Pons (tissue), 1 donor: ENCODE results near the gene ZNF276.
"Not testable (repeated sequence)": the region's sequence is repeated elsewhere in the genome, so short reads cannot be mapped to it uniquely, and the experiment has no call there.

Source experiments
- DNase-seq: peaks from one replicate; pipeline ENCODE4 v3.0.0-alpha.2; 2016; ENCODE audit warnings: low spot score

ZNF276 gene, protein sequence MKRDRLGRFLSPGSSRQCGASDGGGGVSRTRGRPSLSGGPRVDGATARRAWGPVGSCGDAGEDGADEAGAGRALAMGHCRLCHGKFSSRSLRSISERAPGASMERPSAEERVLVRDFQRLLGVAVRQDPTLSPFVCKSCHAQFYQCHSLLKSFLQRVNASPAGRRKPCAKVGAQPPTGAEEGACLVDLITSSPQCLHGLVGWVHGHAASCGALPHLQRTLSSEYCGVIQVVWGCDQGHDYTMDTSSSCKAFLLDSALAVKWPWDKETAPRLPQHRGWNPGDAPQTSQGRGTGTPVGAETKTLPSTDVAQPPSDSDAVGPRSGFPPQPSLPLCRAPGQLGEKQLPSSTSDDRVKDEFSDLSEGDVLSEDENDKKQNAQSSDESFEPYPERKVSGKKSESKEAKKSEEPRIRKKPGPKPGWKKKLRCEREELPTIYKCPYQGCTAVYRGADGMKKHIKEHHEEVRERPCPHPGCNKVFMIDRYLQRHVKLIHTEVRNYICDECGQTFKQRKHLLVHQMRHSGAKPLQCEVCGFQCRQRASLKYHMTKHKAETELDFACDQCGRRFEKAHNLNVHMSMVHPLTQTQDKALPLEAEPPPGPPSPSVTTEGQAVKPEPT

DNA sequence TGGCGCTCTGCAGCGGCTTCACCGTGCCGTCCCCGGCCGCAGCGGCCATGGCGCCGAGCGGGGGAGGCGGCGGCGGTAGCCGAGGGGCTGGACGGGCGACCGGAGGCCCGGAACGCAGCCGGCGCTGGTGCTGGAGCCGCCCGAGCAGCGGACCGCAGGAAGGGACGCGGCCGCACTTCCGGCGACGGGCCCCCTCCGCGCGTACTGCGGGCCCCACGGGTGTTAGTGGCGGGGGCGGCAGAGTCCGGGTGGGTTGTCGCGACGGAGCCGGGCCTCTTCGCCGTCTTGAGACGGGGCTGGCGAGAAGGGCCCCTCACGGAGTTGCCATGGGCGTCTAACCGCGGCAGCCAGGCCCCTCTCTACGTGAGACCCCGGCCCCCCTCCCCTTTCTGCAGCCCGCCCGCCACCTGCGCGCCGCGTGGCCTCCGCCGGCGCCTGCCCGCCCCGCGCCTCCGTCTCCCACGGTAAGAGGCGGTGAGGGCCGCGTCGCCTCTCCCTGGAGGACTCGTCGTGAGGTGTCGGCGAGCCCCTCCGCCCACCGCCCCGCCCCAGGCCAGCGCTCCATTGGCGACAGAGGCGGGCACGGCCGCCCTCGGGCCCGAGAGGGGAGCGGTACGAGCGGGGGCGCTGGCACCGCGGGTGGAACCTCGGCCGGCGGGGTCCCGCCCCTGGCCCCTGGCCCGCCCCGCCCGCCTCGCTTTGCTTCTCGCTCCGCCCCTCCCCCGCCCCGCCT is at the start of gene ZNF276, which contains the start of gene VPS9D1:
ZNF276 (plus strand) TSS at position 725 of the 733 bp plus-strand sequence. CDS start 104 bp downstream, outside the sequence.
VPS9D1 (minus strand) TSS at position 86 of the 733 bp plus-strand sequence; CDS start at position 49, 37 bp downstream.
- peak; percentile 72 for DNase-seq

DNA sequence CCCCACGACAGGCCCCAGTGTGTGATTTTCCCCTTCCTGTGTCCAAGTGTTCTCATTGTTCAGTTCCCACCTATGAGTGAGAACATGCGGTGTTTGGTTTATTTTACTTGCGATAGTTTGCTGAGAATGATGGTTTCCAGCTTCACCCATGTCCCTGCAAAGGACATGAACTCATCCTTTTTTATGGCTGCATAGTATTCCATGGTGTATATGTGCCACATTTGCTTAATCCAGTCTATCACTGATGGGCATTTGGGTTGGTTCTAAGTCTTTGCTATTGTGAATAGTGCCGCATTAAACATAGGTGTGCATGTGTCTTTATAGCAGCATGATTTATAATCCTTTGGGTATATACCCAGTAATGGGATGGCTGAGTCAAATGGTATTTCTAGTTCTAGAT is 49.8 kb upstream of the ZNF276 start:
- DNase-seq = not testable (repeated sequence)

DNA sequence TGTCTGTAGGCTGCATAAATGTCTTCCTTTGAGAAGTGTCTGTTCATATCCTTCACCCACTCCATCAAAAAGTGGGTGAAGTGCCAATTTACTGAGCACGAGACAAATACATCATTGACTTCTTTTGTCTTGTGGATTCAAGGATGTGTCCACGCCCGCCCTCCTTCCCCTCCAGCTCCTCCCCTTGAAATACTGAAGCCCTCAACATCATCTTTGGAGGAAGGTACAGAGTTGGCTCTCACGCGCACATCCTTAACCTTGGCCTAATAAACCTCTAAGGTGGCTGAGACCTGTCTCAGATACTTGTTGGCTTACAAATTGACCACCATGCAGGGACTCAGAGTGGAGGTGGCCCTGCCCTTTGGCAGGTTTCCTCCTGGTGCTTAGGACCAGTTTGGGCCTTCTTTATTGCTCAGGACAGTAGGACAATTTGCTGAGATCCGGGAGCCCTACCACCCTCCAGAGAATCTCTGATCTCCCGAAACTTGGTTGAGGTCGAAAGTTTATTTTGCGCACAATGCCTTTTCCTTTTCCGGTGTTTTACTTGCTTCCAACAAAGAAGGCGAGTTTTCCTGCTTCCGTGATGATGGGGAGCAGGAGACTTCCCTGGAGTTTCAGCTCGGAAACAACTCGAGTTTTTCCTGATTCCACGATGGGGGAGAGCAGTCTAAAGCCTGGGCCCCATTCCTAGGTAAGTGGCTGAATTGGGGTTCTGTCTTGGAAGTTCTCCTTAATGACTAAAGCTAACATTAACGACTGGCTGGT is 49.0 kb upstream of the ZNF276 start:
- DNase-seq = no peak

DNA sequence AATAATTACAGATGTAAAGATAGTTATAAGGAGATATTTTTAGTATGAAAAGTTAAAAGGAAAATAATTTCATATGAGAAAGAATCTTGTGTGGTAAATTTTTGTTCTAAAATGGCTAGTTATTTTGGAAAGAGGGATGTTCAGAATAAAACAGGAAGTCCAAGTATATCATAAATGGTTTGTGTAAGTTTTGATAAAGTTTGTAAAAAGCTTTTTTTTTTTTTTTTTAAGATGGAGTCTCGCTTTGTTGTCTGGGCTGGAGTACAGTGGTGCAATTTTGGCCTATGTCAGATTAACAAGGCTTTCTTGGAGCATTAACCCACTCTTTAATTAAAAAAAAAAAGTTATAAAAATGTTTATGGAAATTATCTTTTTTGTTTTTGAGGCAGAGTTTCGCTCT is 43.1 kb upstream of the ZNF276 start:
- DNase-seq = no peak

DNA sequence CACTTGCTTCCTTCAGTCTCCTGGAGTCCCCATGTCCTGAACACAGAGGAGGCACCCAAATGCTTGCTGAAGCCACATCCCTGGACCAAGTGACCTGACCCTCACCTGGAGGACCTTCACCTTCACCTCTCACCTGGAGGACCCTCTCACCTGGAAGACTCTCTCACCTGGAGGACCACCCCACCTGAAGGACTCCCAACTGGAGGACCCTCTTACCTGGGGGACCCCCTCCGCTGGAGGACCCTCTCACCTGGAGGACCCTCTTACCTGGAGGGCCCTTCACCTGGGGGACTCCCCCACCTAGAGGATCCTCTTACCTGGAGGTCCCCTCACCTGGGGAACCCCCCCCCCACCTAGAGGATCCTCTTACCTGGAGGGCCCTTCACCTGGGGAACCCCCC is 35.4 kb upstream of the ZNF276 start:
- DNase-seq = no peak

DNA sequence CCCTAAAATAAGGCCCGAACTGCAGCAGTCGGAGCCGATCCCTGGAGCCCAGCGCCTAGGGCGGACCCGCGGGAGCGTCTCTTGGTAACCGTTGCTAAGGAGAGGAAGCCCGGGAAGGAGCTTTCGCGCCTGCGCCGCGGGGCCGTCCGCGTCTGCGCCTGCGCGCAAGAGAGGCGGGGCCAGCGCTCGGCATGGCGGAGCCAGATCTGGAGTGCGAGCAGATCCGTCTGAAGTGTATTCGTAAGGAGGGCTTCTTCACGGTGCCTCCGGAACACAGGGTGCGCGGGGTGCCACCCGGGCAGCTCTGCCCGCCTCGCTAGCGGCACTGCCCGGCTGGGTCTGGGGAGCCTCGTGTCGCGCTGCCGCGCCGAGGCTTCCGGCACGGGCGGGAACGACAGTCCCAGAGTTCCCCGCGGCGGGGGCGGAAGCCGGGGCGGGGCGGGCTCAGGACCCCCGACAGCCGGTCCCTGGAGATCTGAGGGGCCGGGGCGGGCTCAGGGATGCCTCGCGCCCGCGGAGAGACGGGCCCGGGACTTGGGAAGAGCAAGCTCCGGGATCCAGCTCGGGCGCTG is 34.7 kb upstream of the ZNF276 start, which contains the start of gene CDK10:
CDK10 (plus strand) TSS at position 170 of the 572 bp plus-strand sequence; CDS start at position 192, 22 bp downstream.
- peak; percentile 85 for DNase-seq

DNA sequence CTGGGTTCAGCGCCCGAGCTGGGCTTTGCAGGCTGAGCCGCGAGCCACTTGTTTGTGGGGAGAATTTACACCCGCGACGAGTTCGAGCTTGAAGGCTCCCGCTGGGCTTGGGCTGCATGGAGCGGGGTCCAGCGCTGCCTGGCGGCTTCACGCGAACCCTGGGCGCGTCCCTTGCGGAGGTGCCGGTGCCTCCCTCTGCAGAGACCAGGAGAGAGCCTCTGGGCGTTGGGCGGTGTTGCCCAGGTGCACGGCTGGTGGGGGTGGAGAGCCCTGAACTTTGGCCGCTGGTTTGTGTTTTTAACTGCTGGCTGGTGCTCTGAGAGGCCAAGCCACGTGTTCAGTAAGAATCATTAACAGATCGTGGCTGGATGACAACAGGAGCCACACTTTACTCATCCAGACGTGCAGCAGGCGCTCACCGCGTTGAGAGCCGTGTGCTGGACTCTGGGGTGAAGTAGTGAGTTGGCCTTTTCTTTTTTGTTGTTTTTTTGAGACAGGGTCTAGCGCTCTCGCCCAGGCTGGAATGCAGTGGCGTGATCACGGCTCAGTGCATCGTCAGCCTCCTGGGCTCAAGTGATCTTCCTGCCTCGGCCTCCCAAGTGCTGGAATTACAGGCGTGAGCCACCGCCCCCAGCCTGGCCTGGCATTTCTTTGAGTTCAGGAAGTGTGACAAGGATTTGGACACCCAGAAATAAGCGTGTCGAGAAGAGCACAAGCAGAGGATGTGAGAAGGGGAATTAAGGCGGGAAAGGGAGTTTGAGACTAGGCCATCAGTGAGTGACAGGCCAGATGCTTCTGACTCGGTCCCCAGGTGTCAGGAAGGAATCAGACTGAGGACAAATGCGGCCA is 34.0 kb upstream of the ZNF276 start:
- no peak for DNase-seq

DNA sequence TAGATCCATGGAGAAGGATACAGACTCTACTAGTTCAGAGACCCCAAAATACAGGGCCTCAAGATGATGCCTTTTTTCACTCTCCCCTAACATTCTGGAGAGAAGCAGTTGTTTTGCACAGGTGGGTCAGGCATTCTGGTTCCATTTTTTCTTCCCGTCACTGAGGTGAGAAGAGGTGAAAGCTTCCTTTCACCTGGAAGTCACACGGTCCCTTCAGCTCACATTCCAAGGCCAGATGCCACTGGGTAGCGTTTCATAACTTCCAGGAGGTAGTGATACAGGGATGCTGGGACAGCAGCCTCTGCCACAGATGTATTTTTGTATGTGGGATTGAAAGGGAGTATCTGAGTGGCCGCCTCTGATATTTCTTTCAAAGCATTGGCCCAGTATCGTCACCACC is 32.9 kb upstream of the ZNF276 start:
- no peak for DNase-seq

DNA sequence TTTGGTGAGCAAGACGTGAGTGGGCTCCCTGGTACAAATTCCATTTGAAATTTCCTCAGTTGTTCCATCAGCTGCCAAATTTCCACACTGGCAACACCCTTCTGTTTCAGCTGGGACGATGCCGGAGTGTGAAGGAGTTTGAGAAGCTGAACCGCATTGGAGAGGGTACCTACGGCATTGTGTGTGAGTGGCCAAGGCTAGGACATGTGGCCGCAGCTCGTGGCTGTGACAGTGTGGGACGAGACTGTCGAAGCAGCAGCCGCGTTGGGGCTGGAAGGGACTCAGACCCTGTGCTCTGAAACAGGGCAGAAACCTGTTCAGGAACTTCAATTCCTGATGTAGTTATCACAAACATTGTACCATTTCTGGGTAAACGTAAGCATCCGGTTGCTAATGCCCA is 32.2 kb upstream of the ZNF276 start:
- DNase-seq = no peak

DNA sequence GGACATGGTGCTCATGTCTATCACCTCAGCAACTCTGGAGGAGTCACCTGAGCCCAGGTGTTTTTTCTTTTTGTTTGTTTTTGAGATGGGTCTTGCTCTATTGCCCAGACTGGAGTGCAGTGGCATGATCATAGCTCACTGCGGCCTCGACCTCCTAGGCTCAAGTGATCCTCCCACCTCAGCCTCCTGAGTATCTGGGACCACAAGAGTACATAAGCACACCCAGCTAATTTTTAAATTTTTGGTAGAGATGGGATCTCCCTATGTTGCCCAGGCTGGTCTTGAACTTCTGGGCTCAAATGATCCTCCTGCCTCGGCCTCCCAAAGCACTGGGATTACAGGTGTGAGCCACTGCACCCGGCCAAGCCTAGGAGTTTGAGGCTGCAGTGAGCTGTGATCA is 31.7 kb upstream of the ZNF276 start:
- not testable (repeated sequence) for DNase-seq

DNA sequence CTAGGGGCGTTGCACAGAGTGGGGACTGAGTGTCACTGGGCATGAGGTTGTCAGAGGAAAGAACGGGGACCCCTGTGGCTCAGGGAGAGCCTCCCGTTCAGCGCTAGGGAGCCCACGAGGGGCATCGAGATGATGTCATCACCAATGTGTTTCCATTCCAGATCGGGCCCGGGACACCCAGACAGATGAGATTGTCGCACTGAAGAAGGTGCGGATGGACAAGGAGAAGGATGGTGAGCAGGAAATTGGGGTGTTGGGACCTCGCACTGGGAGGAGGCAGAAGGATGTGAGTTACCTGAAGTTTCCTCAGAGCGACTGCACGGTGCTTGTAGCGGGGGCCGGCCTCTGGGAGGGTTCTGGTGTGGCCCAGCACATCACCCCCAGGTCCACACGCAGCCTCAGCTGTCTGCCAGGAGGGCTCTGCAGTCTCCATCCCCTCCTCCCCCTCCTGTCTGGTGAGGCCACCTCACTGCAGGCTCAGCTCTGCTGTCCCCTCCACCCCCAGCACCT is 30.9 kb upstream of the ZNF276 start:
- DNase-seq = no peak

DNA sequence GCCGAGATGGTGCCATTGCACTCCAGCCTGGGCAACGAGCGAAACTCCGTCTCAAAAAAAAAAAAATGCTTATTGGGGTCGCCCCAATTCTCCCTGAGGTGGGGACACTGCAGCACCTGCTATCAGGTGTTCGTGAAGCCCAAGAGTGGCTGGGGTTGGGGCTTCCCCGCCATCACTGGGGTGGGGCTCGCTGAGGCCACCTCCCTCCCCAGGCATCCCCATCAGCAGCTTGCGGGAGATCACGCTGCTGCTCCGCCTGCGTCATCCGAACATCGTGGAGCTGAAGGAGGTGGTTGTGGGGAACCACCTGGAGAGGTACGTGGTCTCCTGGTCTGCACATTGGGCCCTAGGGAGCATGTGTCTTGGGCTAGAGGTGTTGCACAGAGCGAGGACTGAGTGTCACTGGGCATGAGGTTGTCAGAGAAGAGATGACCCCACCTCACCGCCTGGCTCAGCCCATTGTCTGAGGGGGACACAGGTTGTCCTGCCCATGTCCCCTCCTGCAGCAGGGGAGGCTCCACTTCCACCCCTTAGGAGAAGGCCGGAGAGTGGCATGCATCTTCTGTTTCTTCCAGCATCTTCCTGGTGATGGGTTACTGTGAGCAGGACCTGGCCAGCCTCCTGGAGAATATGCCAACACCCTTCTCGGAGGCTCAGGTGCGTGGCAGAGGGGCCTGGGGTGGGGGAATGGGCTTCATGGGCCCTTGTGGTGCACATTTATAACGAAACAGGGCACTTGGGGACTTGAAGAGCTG is 29.9 kb upstream of the ZNF276 start:
- no peak for DNase-seq

DNA sequence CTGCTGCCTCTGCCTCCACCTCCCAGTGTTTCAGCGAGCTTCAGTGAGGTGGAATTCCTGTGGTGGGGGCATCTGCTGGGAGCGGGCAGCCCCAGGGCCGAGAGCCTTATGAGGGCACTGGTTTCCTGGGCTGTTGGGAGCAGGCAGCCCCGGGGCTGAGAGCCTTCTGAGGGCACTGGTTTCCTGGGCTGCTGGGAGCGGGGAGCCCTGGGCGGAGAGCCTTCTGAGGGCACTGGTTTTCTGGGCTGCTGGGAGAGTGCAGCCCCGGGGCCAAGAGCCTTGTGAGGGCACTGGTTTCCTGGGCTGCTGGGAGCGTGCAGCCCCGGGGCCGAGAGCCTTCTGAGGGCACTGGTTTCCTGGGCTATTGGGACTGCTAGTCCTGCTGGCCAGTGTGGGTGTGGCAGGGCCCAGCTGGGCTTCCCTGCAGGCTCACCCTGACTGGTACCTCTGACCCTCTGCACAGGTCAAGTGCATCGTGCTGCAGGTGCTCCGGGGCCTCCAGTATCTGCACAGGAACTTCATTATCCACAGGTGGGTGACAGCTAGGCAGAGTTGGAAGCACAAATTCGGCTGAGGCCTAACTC is 29.3 kb upstream of the ZNF276 start:
- DNase-seq = no peak

DNA sequence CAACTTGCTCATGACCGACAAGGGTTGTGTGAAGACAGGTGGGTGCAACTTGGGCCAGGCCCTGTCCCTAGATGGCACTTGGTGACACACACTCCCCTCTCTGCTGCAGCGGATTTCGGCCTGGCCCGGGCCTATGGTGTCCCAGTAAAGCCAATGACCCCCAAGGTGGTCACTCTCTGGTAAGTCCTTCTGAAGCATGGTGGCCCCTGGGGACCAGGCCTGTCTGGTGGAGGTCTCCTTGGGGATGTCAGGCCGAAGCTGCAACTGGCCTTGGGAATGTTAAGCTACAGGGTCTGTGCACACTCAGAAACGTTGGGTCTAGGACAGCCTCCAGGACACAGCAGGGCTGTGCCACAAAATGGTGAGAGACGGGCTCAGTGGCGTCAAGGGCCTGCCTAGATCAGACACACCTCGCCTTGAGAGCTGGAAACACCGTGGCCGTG is 28.0 kb upstream of the ZNF276 start:
- DNase-seq = no peak

DNA sequence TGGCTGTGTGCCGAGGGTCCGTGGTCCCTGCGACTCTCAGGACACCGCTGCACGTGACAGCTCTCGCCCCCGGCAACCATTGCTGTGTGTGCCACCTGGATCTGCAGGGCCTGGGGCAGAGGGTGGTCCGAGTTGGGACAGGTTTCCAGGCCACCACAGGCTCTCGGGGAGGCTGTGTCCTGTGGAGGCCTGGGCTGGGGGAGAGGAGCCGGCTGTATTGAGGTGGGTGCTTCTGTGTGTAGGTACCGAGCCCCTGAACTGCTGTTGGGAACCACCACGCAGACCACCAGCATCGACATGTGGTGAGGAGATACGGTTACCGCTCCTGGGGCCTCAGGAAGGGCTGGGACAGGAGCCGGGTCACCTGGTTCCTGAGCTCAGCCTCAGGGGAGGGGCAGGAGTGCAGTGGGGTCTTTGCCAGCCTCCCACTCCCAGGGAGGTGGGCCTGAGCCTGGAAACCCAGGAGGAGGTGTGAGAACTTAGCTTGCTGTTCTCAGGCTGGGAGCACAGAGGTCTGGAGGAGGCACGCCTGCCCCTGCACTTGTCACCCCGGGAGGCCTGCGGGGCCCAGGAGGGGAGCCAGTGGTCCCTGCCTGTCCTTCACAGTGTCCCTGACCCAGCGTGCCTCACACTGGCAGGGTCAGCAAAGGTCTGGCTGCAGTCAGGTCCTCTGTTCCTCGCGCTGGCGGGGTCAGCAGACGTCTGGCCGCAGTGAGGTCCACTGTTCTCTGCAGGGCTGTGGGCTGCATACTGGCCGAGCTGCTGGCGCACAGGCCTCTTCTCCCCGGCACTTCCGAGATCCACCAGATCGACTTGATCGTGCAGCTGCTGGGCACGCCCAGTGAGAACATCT is 27.2 kb upstream of the ZNF276 start:
- DNase-seq = no peak

DNA sequence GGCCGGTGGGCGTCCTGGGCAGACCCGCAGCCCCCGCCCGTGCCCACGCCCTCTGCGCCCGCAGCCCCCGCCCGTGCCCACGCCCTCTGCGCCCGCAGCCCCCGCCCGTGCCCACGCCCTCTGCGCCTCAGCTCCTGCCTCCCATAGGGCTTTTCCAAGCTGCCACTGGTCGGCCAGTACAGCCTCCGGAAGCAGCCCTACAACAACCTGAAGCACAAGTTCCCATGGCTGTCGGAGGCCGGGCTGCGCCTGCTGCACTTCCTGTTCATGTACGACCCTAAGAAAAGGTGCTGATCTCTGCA is 26.6 kb upstream of the ZNF276 start:
- DNase-seq = not testable (repeated sequence)

DNA sequence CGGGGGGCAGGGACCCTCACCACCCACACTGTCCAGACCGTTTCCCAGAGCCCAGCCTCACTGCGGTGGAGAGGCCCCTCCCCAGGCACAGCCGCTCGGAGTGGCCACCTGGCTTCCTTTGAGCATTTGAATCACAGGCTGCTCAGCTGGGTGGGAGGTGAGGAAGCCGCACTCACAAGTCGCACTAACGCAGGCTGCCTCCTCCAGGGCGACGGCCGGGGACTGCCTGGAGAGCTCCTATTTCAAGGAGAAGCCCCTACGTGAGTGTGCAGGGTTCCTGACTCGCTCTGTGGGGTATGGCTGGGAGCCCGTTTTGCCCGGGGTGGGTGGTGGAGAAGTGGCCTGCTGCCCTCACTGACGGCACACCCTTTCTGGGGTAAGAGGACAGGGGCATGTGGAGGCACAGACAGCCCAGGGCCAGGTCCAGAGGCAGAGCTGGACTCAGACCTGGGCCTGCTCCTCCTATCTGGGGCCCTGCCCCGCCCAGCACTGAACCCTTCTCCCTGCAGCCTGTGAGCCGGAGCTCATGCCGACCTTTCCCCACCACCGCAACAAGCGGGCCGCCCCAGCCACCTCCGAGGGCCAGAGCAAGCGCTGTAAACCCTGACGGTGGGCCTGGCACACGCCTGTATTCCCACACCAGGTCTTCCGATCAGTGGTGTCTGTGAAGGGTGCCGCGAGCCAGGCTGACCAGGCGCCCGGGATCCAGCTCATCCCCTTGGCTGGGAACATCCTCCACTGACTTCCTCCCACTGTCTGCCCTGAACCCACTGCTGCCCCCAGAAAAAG is 26.1 kb upstream of the ZNF276 start:
- DNase-seq = no peak
